ENCODE data around the gene SCARF2.

DNA sequence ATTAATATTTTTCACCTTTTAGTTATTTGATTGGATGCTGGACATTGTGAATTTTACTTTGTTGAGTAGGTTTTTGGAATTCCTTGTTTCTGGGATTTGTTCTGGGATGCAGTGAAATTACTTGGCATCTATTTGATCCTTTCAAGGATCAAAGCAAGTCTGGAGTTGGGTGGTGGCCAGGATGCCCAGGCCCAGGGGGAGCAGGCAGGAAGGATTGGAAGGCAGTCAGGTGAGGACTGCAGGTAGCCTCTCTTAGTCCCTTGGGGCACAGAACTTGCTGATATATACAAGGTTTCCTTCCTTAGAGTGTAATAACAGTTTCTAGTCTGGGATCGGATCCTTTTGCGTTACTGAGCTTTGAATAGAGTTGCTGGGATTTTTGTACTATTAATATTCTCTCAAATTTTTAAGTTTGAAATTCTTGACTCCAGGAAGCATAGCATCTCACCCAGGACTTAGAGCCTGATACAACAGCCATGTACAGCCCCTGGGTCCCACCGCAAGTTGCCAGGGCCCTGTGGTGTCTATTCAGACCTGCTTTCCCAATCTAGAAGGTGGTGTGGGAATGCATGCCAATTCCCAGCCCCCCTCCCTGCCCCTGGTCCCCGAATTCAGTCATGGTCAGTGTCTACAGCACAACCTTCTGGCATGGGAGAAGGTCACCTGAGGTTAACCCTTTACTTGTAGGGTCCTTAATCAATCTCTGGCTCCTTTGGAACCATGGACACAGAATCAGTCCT, 37.6 kb downstream of the SCARF2 start:
- TF ChIP-seq, protein P1, sequence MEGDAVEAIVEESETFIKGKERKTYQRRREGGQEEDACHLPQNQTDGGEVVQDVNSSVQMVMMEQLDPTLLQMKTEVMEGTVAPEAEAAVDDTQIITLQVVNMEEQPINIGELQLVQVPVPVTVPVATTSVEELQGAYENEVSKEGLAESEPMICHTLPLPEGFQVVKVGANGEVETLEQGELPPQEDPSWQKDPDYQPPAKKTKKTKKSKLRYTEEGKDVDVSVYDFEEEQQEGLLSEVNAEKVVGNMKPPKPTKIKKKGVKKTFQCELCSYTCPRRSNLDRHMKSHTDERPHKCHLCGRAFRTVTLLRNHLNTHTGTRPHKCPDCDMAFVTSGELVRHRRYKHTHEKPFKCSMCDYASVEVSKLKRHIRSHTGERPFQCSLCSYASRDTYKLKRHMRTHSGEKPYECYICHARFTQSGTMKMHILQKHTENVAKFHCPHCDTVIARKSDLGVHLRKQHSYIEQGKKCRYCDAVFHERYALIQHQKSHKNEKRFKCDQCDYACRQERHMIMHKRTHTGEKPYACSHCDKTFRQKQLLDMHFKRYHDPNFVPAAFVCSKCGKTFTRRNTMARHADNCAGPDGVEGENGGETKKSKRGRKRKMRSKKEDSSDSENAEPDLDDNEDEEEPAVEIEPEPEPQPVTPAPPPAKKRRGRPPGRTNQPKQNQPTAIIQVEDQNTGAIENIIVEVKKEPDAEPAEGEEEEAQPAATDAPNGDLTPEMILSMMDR (conservative IDR thresholded peaks at IDR 0.05; ENCODE audit: low read depth, low read length) = no peak
- TF ChIP-seq EZH2phosphoT487 (IDR thresholded peaks at IDR 0.05; ENCODE audit: borderline replicate concordance, low read length) = no peak
- TF ChIP-seq EZH2 (IDR thresholded peaks at IDR 0.05; ENCODE audit: low read length, unreplicated experiment) = no peak

Data from PC-3 (cell line).